Tibial nerve (tissue), 4 donors: ENCODE data around the gene LARP1. TPM values are rescaled to one million over a fixed set of nuclear protein-coding genes. Genes with fewer than 3 reads are reported as not detected.

Experiments
- DNase-seq, 2 donors: peaks; one replicate each; pipeline ENCODE4 v3.0.0-alpha.2; 2019; ENCODE audit warnings: low spot score in 2 of 2
- H3K27ac ChIP-seq, 4 donors: fragments of 200-600 bp; sonication (generic) in 3 of 4; one replicate each; pipeline ENCODE4 v1.5.1; 2017 to 2019; ENCODE audit warnings: mild to moderate bottlenecking in 1 of 4
- H3K27me3 ChIP-seq, 2 donors: fragments of 200-600 bp; sonication (generic) in 1 of 2; one replicate each; pipeline versions ENCODE4 v1.5.1 to v1.6.0; 2017 to 2019
- H3K36me3 ChIP-seq, 3 donors: fragments of 200-600 bp; sonication (generic); one replicate each; pipeline ENCODE4 v1.5.1; 2018 to 2019
- H3K4me1 ChIP-seq, 4 donors: fragments of 200-600 bp; sonication (generic) in 3 of 4; one replicate each; pipeline ENCODE4 v1.5.1; 2017 to 2019
- H3K4me3 ChIP-seq, 4 donors: fragments of 200-600 bp; sonication (generic) in 3 of 4; one replicate each; pipeline ENCODE4 v1.5.1; 2017 to 2019; ENCODE audit warnings: mild to moderate bottlenecking in 1 of 4, moderate library complexity in 1 of 4
- H3K9me3 ChIP-seq, 4 donors: fragments of 200-600 bp; sonication (generic) in 3 of 4; one replicate each; pipeline ENCODE4 v1.5.1; 2017 to 2019
- EP300 ChIP-seq, 2 donors: sonication (generic); formaldehyde crosslinking; IDR thresholded peaks; one replicate each; pipeline ENCODE4 v1.6.1; 2017; ENCODE audit warnings: antibody characterized with exemption in 2 of 2, mild to moderate bottlenecking in 1 of 2
- POLR2A ChIP-seq, 2 donors: fragments of 450-650 bp; IDR thresholded peaks; one replicate each; pipeline ENCODE4 v1.6.1; 2017; ENCODE audit warnings: antibody characterized with exemption in 2 of 2, mild to moderate bottlenecking in 2 of 2, moderate library complexity in 2 of 2
- WGBS, 2 donors: methylation state at CpG; one replicate each; pipeline ENCODE4 v1.1.5; 2018; 5-methylcytosine and 5-hydroxymethylcytosine counted together
- total RNA-seq, 4 donors: library from RNA; depleted of rRNA; stranded (reverse); fragments of >200 nt; gene quantifications; one replicate each; pipeline ENCODE4 v1.1.0, GENCODE V29; 2016
- TF ChIP-seq, protein P1 (sequence below), 5 experiments: fragments of 200-600 bp in 3 of 5; fragments of 450-650 bp in 2 of 5; sonication (generic) in 3 of 5; IDR thresholded peaks; one replicate each; pipeline ENCODE4 v1.5.1; 2016 to 2019; ENCODE audit warnings: antibody characterized with exemption in 5 of 5, mild to moderate bottlenecking in 3 of 5, moderate library complexity in 2 of 5

LARP1 gene
- 100 to 1,000 TPM; 114 to 166 (median 144) TPM for total RNA-seq

DNA sequence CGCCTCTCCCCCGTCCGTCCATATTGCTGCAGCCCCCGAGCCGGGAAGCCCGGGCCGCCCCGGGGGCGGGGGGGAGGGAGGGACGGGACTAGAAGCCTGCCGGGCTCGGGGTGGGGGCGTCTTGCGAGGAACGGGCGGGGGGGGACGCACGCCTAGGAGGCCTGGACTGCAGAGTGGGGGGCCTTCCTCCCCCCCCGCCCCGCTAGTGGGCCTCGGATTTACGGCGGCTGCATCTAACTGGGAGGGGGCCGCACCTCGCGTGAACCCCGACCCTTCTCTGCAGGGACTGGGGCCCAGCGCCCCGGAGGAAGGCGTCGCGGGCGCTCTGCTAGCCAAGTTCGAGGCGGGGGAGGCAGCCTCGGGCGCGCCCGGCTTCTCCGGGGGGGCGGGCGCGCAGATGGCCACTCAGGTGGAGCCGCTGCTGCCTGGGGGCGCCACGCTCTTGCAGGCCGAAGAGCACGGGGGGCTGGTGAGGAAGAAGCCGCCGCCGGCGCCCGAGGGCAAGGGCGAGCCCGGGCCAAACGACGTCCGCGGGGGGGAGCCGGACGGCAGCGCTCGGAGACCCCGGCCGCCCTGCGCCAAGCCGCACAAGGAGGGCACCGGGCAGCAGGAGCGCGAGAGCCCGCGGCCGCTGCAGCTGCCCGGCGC is at the start of gene LARP1:
LARP1 (plus strand) TSS at position 17 of the 648 bp plus-strand sequence; CDS start at position 398, 381 bp downstream.
- WGBS, 2 donors, result 0% methylated on average over 2 to 8 of the region's 75 CpGs
- peaks cover 0 to 52% (median 30%) of the 10 kb centered on the region in 4 donors for H3K4me1 ChIP-seq

DNA sequence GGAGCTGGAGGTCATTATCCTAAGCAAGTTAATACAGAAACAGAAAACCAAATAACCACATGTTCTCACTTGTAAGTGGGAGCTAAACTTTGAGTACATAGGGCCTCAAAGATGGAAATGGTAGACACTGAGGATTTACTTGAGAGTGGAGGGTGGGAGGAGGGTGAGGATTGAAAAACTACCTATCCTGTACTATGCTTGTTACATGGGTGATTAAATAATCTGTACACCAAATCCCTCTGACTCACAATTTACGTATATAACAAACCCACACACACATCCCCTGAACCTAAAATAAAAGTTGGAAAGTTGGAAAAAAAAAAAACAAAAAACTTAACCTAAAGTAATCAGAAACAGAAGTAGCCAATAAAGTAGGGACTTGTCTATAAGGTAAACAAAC is 48.8 kb upstream of the LARP1 start:
- Histone ChIP-seq H3K4me3 (no peak overlapping the region), H3K27me3 (no peaks in the 10 kb centered on the region), H3K4me1 (no peaks in the 10 kb centered on the region), H3K27ac (no peak overlapping the region), H3K36me3 (no peaks in the 10 kb centered on the region), H3K9me3 (no peaks in the 10 kb centered on the region)
- 89 to 95% methylated on average over 1 of the region's 1 CpG for WGBS, 2 donors
- no peak for DNase-seq
- TF ChIP-seq, protein P1, sequence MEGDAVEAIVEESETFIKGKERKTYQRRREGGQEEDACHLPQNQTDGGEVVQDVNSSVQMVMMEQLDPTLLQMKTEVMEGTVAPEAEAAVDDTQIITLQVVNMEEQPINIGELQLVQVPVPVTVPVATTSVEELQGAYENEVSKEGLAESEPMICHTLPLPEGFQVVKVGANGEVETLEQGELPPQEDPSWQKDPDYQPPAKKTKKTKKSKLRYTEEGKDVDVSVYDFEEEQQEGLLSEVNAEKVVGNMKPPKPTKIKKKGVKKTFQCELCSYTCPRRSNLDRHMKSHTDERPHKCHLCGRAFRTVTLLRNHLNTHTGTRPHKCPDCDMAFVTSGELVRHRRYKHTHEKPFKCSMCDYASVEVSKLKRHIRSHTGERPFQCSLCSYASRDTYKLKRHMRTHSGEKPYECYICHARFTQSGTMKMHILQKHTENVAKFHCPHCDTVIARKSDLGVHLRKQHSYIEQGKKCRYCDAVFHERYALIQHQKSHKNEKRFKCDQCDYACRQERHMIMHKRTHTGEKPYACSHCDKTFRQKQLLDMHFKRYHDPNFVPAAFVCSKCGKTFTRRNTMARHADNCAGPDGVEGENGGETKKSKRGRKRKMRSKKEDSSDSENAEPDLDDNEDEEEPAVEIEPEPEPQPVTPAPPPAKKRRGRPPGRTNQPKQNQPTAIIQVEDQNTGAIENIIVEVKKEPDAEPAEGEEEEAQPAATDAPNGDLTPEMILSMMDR (IDR thresholded peaks at IDR 0.05), result no peak
- TF ChIP-seq EP300 (IDR thresholded peaks at IDR 0.05) (no peak), POLR2A (IDR thresholded peaks at IDR 0.05) (no peak)

More for the DNA sequence above, at the start of gene LARP1:
- peak within 1 kb of the TSS; percentile 64 to 100 (median 92) for H3K4me3 ChIP-seq
- no peaks in the 10 kb centered on the region for H3K9me3 ChIP-seq
- DNase-seq, result peak in 1 of 2 donors; percentile 20
- TF ChIP-seq POLR2A (IDR thresholded peaks at IDR 0.05) (no peak), EP300 (IDR thresholded peaks at IDR 0.05) (no peak)
- TF ChIP-seq, protein P1 (IDR thresholded peaks at IDR 0.05), result no peak
- H3K27ac ChIP-seq, result peak within 1 kb of the TSS; percentile 98 to 100 (median 99)
- H3K27me3 ChIP-seq, result no peaks in the 10 kb centered on the region
- no peaks in the 10 kb centered on the region for H3K36me3 ChIP-seq

DNA sequence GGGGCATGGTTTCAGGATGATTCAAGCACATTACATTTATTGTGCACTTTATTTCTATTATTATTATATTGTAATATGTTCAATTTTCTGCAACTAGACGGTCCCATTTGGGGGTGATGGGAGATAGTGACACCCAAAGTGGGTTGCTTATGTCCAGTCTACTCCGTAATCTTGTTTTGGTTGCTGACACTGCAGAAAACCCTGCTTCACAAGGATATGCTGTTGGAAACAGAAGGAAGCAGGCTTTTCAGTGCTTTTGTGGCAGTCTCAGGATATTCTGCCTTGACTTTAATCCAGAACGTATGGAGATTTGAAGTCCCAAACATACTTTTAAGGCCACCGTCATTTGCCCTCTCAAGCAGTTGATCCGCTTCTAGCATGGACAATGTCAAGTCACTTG is 47.5 kb upstream of the LARP1 start:
- TF ChIP-seq EP300 (IDR thresholded peaks at IDR 0.05), result no peak
- TF ChIP-seq, protein P1 (IDR thresholded peaks at IDR 0.05), result no peak
- no peak for TF ChIP-seq POLR2A (IDR thresholded peaks at IDR 0.05)
- Histone ChIP-seq H3K4me3 (no peak overlapping the region), H3K9me3 (no peaks in the 10 kb centered on the region), H3K36me3 (no peaks in the 10 kb centered on the region), H3K4me1 (peaks cover 0 to 5% (median 2%) of the 10 kb centered on the region in 4 donors), H3K27ac (no peak overlapping the region), H3K27me3 (no peaks in the 10 kb centered on the region)
- 81 to 92% methylated on average over 5 of the region's 5 CpGs for WGBS, 2 donors
- DNase-seq, result no peak

DNA sequence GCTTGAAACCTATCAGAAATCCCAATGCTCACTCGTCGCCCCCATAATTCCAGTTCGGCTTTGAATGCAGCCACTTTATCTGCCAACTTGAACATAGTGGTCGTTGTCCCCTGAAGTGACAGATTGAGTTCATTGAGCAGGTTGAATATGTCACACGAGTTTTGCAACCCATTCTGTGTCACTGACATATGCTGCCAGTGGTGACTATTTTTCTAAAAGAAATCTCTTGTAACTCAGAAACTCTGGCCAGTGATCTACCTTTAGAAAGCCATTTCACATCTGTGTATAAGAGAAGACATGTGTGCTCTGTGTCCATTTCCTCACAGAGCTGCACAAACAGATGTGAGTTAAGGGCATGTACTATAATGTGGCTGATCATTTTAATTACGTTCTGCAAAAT is 47.0 kb upstream of the LARP1 start:
- peaks cover 0 to 9% (median 7%) of the 10 kb centered on the region in 4 donors for H3K4me1 ChIP-seq
- H3K9me3 ChIP-seq, result no peaks in the 10 kb centered on the region
- TF ChIP-seq EP300 (IDR thresholded peaks at IDR 0.05), result no peak
- TF ChIP-seq, protein P1 (IDR thresholded peaks at IDR 0.05), result no peak
- no peak for TF ChIP-seq POLR2A (IDR thresholded peaks at IDR 0.05)
- no peak for DNase-seq
- H3K4me3 ChIP-seq, result no peak overlapping the region
- H3K27ac ChIP-seq, result no peak overlapping the region
- H3K27me3 ChIP-seq, result no peaks in the 10 kb centered on the region
- 56 to 60% methylated on average over 6 of the region's 6 CpGs for WGBS, 2 donors
- H3K36me3 ChIP-seq, result no peaks in the 10 kb centered on the region

DNA sequence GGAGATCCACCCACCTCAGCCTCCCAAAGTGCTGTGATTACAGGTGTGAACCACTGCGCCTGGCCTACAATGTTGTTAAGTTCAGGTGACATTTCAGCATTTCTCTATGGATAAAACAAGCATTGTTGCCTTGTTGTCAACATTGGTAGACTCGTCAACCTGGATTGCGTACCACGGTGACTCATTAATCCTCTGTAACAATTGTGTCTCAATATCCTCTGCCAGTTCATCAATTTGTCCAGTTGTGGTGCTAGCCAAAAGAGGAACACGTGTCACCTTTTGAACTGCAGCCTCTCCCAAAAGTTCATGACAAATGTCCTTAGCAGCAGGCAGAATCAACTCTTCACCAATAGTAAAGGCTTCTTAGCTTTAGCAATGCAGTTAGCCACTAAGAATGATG is 46.3 kb upstream of the LARP1 start:
- peaks cover 0 to 16% (median 10%) of the 10 kb centered on the region in 4 donors for H3K4me1 ChIP-seq
- H3K4me3 ChIP-seq, result no peak overlapping the region
- no peaks in the 10 kb centered on the region for H3K27me3 ChIP-seq
- H3K9me3 ChIP-seq, result no peaks in the 10 kb centered on the region
- no peak for DNase-seq
- H3K36me3 ChIP-seq, result no peaks in the 10 kb centered on the region
- 76 to 86% methylated on average over 5 of the region's 5 CpGs for WGBS, 2 donors
- no peak overlapping the region for H3K27ac ChIP-seq
- no peak for TF ChIP-seq EP300 (IDR thresholded peaks at IDR 0.05)
- TF ChIP-seq, protein P1 (IDR thresholded peaks at IDR 0.05), result no peak
- no peak for TF ChIP-seq POLR2A (IDR thresholded peaks at IDR 0.05)
